Peyer's patch (tissue), 4 donors: ENCODE results near the gene CAMKV.
A peak's percentile ranks its signal among the peaks of the same experiment; 100 is the strongest.

Source experiments
- CTCF ChIP-seq, 6 experiments: fragments of 450-650 bp in 4 of 6; fragments of 200-600 bp in 2 of 6; sonication (generic) in 1 of 6; IDR thresholded peaks; one replicate each; pipeline ENCODE4 v1.5.1; 2017 to 2019; ENCODE audit warnings: antibody characterized with exemption in 6 of 6, mild to moderate bottlenecking in 3 of 6, moderate library complexity in 1 of 6
- POLR2A ChIP-seq, 2 donors: fragments of 450-650 bp; IDR thresholded peaks; one replicate each; pipeline ENCODE4 v1.5.1; 2017; ENCODE audit warnings: antibody characterized with exemption in 2 of 2, mild to moderate bottlenecking in 2 of 2, moderate library complexity in 2 of 2

- TF ChIP-seq CTCF (IDR thresholded peaks at IDR 0.05) (peak in 3 of 6 experiments; percentile 20 to 43 (median 35)), POLR2A (IDR thresholded peaks at IDR 0.05) (no peak)
These were observed 30.1 kb upstream of the CAMKV start for GRCh38 chr3:49899815-49900214.
